ENCODE data around the gene NXPH4. TPM values are rescaled to one million over a fixed set of nuclear protein-coding genes. Genes with fewer than 3 reads are reported as not detected.

Gene NXPH4
- total RNA-seq, 1 donor from 2014 or later, result 82.8 TPM

GRCh38 chr12:57201219-57201618, 15.4 kb upstream of the NXPH4 start:
- no peak for DNase-seq (ENCODE audit: low spot score)
- Mint-ChIP-seq H3K27ac (ENCODE audit: unreplicated experiment) (no peak overlapping the region), H3K4me3 (ENCODE audit: unreplicated experiment) (no peak overlapping the region), H3K4me1 (ENCODE audit: low read depth) (no peaks in the 10 kb centered on the region), H3K36me3 (ENCODE audit: low read depth) (peaks cover 61% of the 10 kb centered on the region), H3K9me3 (ENCODE audit: low read depth) (no peaks in the 10 kb centered on the region), H3K27me3 (ENCODE audit: low read depth) (no peaks in the 10 kb centered on the region)
- no peak for TF ChIP-seq CTCF (IDR thresholded peaks at IDR 0.05)

GRCh38 chr12:57201631-57202030, 15.0 kb upstream of the NXPH4 start:
- Mint-ChIP-seq H3K27ac (ENCODE audit: unreplicated experiment) (no peak overlapping the region), H3K4me3 (ENCODE audit: unreplicated experiment) (no peak overlapping the region), H3K9me3 (ENCODE audit: low read depth) (no peaks in the 10 kb centered on the region), H3K36me3 (ENCODE audit: low read depth) (peaks cover 60% of the 10 kb centered on the region), H3K27me3 (ENCODE audit: low read depth) (no peaks in the 10 kb centered on the region), H3K4me1 (ENCODE audit: low read depth) (no peaks in the 10 kb centered on the region)
- no peak for DNase-seq (ENCODE audit: low spot score)
- no peak for TF ChIP-seq CTCF (IDR thresholded peaks at IDR 0.05)

- H3K27ac Mint-ChIP-seq (ENCODE audit: unreplicated experiment), result no peak overlapping the region
- no peaks in the 10 kb centered on the region for H3K9me3 Mint-ChIP-seq (ENCODE audit: low read depth)
- no peaks in the 10 kb centered on the region for H3K27me3 Mint-ChIP-seq (ENCODE audit: low read depth)
- no peak for TF ChIP-seq CTCF (IDR thresholded peaks at IDR 0.05)
- no peaks in the 10 kb centered on the region for H3K4me1 Mint-ChIP-seq (ENCODE audit: low read depth)
- DNase-seq (ENCODE audit: low spot score), result no peak
- H3K36me3 Mint-ChIP-seq (ENCODE audit: low read depth), result peaks cover 56% of the 10 kb centered on the region
- H3K4me3 Mint-ChIP-seq (ENCODE audit: unreplicated experiment), result no peak overlapping the region
Measured at GRCh38 chr12:57202321-57202720, 14.3 kb upstream of the NXPH4 start.

- no peak overlapping the region for H3K27ac Mint-ChIP-seq (ENCODE audit: unreplicated experiment)
- H3K4me3 Mint-ChIP-seq (ENCODE audit: unreplicated experiment), result no peak overlapping the region
- H3K9me3 Mint-ChIP-seq (ENCODE audit: low read depth), result no peaks in the 10 kb centered on the region
- no peak for DNase-seq (ENCODE audit: low spot score)
- H3K36me3 Mint-ChIP-seq (ENCODE audit: low read depth), result peaks cover 54% of the 10 kb centered on the region
- H3K27me3 Mint-ChIP-seq (ENCODE audit: low read depth), result no peaks in the 10 kb centered on the region
- TF ChIP-seq CTCF (IDR thresholded peaks at IDR 0.05), result no peak
- no peaks in the 10 kb centered on the region for H3K4me1 Mint-ChIP-seq (ENCODE audit: low read depth)
Measured at GRCh38 chr12:57203201-57203600, 13.4 kb upstream of the NXPH4 start.

- H3K4me3 Mint-ChIP-seq (ENCODE audit: unreplicated experiment), result no peak overlapping the region
- H3K27me3 Mint-ChIP-seq (ENCODE audit: low read depth), result no peaks in the 10 kb centered on the region
- peaks cover 52% of the 10 kb centered on the region for H3K36me3 Mint-ChIP-seq (ENCODE audit: low read depth)
- TF ChIP-seq CTCF (IDR thresholded peaks at IDR 0.05), result no peak
- H3K27ac Mint-ChIP-seq (ENCODE audit: unreplicated experiment), result no peak overlapping the region
- H3K4me1 Mint-ChIP-seq (ENCODE audit: low read depth), result no peaks in the 10 kb centered on the region
- no peaks in the 10 kb centered on the region for H3K9me3 Mint-ChIP-seq (ENCODE audit: low read depth)
- DNase-seq (ENCODE audit: low spot score), result no peak
Measured at GRCh38 chr12:57203791-57204190, 12.8 kb upstream of the NXPH4 start.
